GM12878 (cell line): Measurements from ENCODE around the gene ANKRD7.

Source experiments
- BACH1 ChIP-seq: fragments of 450-650 bp; IDR thresholded peaks from 2 replicates; pipeline ENCODE4 v1.6.1; 2017; ENCODE audit warnings: mild to moderate bottlenecking, borderline replicate concordance
- BRCA1 ChIP-seq: IDR thresholded peaks from 2 replicates; pipeline ENCODE4 v1.6.1; 2011; ENCODE audit warnings: low read depth, low read length, improper control_type of control experiment
- EP300 ChIP-seq, 2 experiments: fragments of 150-350 bp in 1 of 2; IDR thresholded peaks; 2 replicates each; pipeline ENCODE4 v1.6.1; 2011 to 2012; ENCODE audit warnings: low read depth in 2 of 2, low read length in 2 of 2, borderline replicate concordance in 1 of 2, improper control_type of control experiment in 1 of 2, inconsistent platforms in 1 of 2; ENCODE audit not compliant: control insufficient read depth in 1 of 2
- EZH2 ChIP-seq: IDR thresholded peaks from 2 replicates; pipeline ENCODE4 v1.6.1; 2012; ENCODE audit warnings: low read depth, mild to moderate bottlenecking, control low read depth, inconsistent platforms, low read length, borderline replicate concordance; ENCODE audit not compliant: control insufficient read depth
- KLF5 ChIP-seq: fragments of 450-650 bp; IDR thresholded peaks from 2 replicates; pipeline ENCODE4 v1.6.1; 2014; ENCODE audit warnings: mild to moderate bottlenecking; ENCODE audit not compliant: partially characterized antibody
- NBN ChIP-seq: fragments of 450-650 bp; IDR thresholded peaks from 2 replicates; pipeline ENCODE4 v1.6.1; 2016
- NFIC ChIP-seq: IDR thresholded peaks from 2 replicates; pipeline ENCODE4 v1.6.1; 2012; ENCODE audit warnings: low read depth, mild to moderate bottlenecking, inconsistent platforms, low read length, moderate library complexity
- NR2F1 ChIP-seq: fragments of 450-650 bp; conservative IDR thresholded peaks from 2 replicates; pipeline ENCODE4 v1.6.1; 2017; ENCODE audit warnings: mild to moderate bottlenecking
- POLR2AphosphoS5 ChIP-seq: IDR thresholded peaks from 2 replicates; pipeline ENCODE4 v1.6.1; 2011; ENCODE audit warnings: mild to moderate bottlenecking, low read length, inconsistent platforms
- RAD51 ChIP-seq: fragments of 450-650 bp; IDR thresholded peaks from 2 replicates; pipeline ENCODE4 v1.6.1; 2016; ENCODE audit warnings: moderate library complexity, mild to moderate bottlenecking, inconsistent platforms
- SIN3A ChIP-seq: IDR thresholded peaks from 2 replicates; pipeline ENCODE4 v1.6.1; 2012; ENCODE audit warnings: low read depth, low read length, improper control_type of control experiment
- ZNF274 ChIP-seq: IDR thresholded peaks from one replicate; pipeline ENCODE4 v1.8.0; 2011; ENCODE audit not compliant: insufficient read length, insufficient read depth
- TF ChIP-seq, protein P1 (sequence below), 3 experiments: IDR thresholded peaks in 2 of 3; conservative IDR thresholded peaks in 1 of 3; 2 replicates each; pipeline ENCODE4 v1.5.1; 2011; ENCODE audit warnings: low read depth in 3 of 3, low read length in 3 of 3, mild to moderate bottlenecking in 3 of 3, control low read depth in 2 of 3, moderate library complexity in 2 of 3, inconsistent platforms in 1 of 3, mixed read lengths in 1 of 3; ENCODE audit not compliant: control insufficient read depth in 2 of 3, insufficient read depth in 1 of 3; ENCODE audit errors: extremely low read depth in 1 of 3
- TF ChIP-seq, protein P2 (sequence below): IDR thresholded peaks from 2 replicates; pipeline ENCODE4 v1.6.1; 2011; ENCODE audit warnings: borderline replicate concordance, low read depth, mild to moderate bottlenecking, moderate library complexity, mixed read lengths, low read length; ENCODE audit not compliant: insufficient read depth; ENCODE audit errors: extremely low read length

DNA sequence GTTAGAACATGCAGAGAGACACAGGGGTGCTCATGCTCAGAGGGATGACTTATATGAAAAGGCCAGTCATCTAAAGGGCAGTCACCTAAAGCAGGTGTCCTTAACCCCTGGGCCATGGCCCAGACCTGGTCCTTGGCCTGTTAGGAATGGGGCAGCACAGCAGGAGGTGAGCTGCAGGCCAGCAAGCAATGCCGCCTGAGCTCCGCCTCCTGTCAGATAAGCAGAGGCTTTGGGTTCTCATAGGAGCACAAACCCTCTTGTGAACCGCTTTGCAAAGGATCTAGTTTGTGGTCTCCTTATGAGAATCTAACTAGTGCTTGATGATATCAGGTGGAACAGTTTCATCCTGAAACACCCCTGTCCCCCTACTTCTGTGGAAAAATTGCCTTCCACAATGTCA lies 14.5 kb downstream of the ANKRD7 start:
- TF ChIP-seq, protein P1, sequence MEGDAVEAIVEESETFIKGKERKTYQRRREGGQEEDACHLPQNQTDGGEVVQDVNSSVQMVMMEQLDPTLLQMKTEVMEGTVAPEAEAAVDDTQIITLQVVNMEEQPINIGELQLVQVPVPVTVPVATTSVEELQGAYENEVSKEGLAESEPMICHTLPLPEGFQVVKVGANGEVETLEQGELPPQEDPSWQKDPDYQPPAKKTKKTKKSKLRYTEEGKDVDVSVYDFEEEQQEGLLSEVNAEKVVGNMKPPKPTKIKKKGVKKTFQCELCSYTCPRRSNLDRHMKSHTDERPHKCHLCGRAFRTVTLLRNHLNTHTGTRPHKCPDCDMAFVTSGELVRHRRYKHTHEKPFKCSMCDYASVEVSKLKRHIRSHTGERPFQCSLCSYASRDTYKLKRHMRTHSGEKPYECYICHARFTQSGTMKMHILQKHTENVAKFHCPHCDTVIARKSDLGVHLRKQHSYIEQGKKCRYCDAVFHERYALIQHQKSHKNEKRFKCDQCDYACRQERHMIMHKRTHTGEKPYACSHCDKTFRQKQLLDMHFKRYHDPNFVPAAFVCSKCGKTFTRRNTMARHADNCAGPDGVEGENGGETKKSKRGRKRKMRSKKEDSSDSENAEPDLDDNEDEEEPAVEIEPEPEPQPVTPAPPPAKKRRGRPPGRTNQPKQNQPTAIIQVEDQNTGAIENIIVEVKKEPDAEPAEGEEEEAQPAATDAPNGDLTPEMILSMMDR (IDR thresholded peaks at IDR 0.05 in 2 of 3, conservative IDR thresholded peaks at IDR 0.05 in 1 of 3; ENCODE audit: control insufficient read depth in 2 of 3, extremely low read depth in 1 of 3, insufficient read depth in 1 of 3, low read depth in 3 of 3, low read length in 3 of 3): no peak
- no peak for TF ChIP-seq ZNF274
- TF ChIP-seq, protein P2, sequence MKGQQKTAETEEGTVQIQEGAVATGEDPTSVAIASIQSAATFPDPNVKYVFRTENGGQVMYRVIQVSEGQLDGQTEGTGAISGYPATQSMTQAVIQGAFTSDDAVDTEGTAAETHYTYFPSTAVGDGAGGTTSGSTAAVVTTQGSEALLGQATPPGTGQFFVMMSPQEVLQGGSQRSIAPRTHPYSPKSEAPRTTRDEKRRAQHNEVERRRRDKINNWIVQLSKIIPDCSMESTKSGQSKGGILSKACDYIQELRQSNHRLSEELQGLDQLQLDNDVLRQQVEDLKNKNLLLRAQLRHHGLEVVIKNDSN: no peak
- no peak for TF ChIP-seq RAD51
- no peak for TF ChIP-seq BRCA1
- no peak for TF ChIP-seq BACH1
- no peak for TF ChIP-seq EP300 (IDR thresholded peaks at IDR 0.05; ENCODE audit: borderline replicate concordance in 1 of 2, control insufficient read depth in 1 of 2, low read depth in 2 of 2, low read length in 2 of 2)
- no peak for TF ChIP-seq EZH2
- no peak for TF ChIP-seq KLF5
- no peak for TF ChIP-seq SIN3A
- TF ChIP-seq NBN: no peak
- TF ChIP-seq NFIC: no peak
- TF ChIP-seq NR2F1: no peak
- TF ChIP-seq POLR2AphosphoS5: no peak
